ENCODE results near the gene NRXN3.

Gene NRXN3

DNA sequence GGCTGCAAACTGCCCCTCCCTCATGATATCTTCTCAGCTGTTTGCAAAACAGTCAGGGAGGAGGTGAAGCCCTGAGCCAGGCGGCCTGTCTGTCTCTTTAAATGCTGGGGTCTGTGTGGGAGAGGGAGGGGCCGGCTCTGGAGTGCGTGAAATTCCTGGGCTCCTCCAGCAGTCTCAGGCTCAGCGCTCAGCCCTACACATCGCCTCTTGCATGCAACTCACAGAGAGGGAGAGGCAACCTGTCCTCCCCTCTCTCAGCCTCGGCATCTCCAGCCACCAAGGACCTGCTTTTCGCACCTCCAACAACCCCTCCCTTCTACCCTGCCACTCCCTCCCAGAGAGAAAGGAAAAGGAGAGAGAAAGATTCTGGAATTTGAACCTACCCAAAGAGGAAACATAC, at the start of gene NRXN3:
TSS of gene NRXN3 (plus strand) at position 171 of the 400 bp plus-strand sequence. CDS start 72,721 bp downstream, outside the sequence.
- no peak for DNase-seq (ENCODE audit: low read depth)

DNA sequence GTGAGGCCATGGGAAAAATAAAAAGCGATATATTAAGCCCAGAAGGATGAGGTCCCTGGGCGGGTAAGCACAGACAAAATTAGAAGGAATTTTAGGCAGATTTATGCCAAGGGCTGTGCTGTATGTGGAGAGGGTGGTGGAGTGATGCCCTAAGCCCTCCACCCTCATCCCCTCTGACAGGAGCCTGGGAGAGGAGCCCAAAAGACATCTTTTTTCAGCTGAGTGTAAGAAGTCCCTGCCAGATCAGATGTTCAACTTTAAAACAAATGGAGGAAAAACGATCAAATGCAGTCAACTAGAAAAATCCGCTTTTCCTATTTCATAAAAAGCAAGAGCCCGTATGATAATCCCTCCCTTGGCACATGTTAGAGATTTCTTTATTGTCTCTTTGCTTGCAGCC, 47.7 kb upstream of the NRXN3 start:
- DNase-seq (ENCODE audit: low read depth): no peak

DNA sequence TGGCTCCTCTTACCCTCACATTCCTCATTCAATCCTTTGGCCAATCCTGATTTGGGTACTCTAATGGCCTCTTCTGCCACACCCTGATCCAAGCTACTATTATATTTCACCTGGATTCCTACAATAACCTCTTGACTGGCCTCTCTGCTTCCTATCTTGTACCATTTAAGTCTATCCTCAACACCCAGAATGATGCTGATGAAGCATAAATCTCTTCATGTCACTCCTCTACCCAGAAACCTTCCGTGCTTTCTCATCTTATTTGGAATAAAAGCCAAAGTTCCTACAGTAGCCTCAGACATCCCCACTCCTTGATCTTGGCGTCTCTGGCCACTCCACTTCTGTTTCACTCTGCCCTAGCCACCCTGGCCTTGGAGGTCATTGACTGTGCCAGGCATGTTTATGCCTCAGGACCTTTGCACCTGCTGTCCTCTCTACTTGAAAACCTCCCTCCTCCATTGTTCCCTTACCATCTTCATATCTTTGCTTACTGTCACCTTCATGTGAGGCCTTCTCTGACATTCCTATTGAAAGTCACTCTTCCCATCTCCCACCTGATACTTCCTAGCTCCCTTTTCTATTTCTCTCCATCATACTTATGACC, 46.4 kb upstream of the NRXN3 start:
- no peak for DNase-seq (ENCODE audit: low read depth)

DNA sequence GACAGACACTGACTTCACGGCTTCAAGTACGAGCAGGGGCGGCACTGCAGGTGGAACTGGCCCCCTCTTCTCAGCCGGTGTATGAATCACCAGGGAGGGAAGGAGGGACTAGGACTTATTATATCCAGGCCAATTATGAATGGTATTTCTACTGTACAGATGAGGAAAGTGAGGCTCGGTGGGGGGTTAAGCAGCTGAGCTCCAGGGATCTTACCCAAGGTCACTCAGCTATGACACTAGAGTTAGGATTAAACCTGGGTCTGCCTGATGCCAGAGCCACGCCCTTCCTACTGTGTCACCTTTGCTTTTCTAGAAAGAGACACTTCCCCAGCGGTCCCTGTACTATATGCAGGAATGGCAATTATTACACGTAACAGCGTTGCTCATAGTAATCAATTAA, 42.2 kb upstream of the NRXN3 start:
- no peak for DNase-seq (ENCODE audit: low read depth)

DNA sequence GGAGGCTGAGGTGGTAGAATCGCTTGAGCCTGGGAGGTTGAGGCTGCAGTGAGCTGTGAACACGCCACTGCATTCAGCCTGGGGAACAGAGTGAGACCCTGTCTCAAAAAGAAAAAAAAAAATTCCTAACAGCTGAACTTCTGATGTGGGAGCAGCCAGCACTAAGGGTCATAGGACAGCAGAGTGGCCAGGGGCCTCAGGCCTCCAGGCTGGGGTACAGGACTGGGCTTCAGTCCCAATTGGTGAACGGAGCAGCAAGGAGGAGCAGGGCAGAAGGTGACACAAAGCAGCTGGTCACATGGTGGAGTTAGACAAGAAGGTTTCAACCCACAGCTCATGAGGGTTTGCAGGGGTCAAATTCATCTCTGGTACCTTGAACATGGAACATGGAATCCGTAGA, 40.8 kb upstream of the NRXN3 start:
- DNase-seq (ENCODE audit: low read depth): no peak

DNA sequence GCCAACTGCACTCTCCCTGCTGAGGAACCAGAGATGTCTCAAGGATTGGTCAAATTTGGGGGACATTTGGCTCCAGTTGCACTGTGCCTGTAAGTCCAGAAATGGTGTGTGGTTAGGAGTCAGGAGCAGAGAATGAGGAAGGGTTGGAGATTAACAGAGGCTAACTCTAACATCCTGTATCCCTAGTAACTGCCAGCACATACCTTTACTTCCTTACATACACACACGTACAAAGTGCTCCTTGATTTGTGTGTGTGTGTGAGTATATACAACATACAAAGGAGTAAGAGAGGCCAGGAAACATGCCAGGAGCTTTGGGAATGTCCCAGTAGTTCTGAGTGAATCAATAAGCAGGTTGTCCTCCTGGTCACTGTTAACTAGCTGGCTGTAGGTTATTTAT, 39.8 kb upstream of the NRXN3 start:
- no peak for DNase-seq (ENCODE audit: low read depth)

DNA sequence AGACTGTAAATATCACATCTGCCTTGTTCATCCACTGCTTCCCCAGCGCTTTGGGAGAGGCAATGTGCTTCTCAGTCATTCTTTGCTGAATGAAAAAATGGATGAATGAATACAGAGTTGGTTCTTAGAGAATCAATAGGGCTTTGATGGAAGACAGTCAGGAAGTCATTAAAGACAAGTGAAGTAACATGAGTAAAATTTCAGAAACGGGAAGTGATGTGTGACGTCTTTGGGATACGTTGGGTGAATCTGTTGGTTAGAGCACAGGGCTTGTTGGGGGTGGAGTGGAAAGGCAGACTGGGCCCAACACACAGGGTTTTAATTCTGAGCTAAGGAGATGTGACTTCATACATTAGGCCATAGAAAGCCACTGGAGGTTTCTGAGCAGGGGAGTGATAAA, 39.0 kb upstream of the NRXN3 start:
- DNase-seq (ENCODE audit: low read depth): no peak

DNA sequence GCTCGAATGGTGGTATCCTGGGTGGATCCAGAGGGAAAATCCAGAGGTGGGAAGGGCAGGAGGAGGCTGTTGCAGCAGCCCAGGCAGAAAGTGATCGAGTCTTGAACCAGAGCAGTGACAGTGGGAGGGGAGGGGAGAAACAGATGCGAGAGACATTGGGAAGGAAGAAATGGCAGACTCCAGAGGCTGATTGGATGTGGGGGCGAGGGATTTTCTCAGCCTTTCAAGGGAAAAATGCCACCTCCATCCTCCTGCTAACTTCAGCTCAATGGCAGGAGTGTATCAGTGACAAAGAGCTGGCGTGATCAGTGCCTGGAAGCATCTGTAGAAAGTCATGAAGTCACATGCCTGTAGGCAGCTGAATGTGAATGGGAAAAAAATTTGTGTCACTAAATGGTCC, 38.6 kb upstream of the NRXN3 start:
- no peak for DNase-seq (ENCODE audit: low read depth)

DNA sequence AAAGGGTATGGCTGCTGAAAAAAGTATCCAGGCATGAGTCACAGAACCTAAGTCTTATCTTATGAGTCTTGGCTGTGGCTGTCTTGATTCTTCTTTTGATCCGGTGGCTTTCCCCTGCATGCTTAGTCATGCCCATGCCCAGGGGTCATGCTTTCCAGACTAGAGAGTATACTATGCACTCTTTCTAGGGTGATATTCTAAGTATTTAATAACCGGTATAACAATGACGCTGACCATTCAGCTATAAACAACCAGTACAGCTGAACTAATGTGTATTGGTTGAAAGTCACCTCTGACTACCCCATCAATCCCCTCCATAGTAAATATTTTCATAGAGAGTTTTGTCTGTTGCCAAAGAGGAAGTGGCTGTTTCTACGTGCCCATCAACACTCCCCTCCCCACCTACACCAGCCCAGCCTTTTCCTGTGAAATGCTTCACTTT, 34.7 kb upstream of the NRXN3 start:
- no peak for DNase-seq (ENCODE audit: low read depth)

DNA sequence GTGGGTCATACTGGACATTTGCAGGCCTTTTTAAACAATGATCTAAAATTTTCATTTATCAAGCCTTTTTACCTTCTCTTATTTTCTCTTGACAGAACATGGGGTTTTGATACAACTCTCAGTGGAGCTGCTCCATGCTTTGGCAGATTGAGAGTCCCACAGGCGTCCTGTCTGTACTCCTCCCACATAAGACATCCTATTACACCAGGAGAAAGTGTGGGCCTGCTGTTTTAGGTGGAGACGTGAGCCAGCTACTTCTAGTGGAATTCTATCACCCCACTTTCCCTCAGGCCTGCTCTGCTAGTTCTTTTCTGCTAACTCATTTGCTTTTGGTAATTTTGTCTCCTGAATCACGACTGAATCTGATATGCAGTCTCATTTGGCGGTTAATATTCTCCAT, 33.5 kb upstream of the NRXN3 start:
- no peak for DNase-seq (ENCODE audit: low read depth)

DNA sequence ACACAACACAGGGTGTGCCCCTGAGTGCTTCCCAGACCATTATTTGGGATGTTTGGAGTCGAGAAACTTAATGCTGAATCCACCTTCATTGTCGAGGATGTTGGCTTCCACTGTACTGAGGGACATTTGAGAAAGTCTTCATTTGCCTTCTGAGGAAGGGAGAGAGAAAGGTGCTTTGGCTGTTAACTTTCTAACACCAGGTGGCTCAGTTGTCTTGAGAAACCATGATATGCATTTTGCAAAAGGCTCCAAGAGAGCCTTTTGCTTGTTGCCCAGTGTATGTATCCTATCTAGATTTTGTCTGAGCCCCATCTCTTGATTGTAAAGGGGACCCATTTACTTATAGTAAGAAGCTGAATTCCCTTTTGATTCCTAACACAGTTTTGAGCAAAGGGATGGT, 28.6 kb upstream of the NRXN3 start:
- DNase-seq (ENCODE audit: low read depth): no peak

DNA sequence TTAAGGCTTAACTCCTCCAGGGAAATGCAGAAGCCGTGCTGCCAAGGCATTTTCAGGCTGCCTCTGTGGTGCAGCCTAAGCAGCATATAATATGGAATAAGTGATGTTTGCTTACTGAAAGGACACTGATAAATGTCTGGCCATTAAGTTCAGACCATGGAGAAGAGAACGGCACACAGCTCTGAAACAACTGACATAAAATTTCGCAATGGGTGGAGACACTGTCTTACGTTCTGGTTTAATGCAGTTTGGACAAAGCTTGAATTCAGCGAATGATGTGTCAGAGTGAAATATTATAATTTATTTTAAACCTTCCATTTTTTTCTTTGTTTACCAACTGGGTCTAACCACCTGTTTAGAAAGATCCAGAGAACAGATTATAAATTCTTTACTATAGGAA, 27.2 kb upstream of the NRXN3 start:
- no peak for DNase-seq (ENCODE audit: low read depth)

DNA sequence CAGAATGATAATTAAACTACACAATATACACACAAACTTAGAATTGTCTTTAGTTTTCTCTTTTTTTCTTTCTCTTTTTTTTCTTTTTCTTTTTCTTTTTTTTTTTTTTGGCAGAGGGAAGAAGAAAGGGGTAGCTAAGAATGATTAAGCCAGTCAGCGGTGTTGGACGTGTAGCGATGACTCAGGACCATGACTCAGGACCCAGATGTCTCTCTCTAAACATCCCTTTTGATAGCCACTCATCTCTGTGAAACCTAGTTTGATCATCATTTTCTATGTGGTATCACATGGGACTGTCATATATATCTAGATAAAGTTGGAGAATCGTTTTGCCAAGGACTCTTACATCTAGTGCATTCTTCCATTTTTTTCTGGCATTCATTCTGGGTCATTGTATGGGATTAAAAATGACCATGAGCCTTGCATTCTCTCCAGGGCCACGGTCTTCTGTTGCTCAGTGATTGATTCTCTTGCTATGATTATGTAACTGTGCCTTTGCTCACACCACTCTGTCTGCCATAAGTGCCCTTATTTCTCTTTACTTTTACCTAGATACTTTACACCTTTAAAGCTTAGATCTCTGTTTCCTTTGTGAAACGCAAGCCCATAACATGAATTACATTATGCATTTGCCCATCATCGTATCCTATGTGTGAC, 26.6 kb upstream of the NRXN3 start:
- no peak for DNase-seq (ENCODE audit: low read depth)

DNA sequence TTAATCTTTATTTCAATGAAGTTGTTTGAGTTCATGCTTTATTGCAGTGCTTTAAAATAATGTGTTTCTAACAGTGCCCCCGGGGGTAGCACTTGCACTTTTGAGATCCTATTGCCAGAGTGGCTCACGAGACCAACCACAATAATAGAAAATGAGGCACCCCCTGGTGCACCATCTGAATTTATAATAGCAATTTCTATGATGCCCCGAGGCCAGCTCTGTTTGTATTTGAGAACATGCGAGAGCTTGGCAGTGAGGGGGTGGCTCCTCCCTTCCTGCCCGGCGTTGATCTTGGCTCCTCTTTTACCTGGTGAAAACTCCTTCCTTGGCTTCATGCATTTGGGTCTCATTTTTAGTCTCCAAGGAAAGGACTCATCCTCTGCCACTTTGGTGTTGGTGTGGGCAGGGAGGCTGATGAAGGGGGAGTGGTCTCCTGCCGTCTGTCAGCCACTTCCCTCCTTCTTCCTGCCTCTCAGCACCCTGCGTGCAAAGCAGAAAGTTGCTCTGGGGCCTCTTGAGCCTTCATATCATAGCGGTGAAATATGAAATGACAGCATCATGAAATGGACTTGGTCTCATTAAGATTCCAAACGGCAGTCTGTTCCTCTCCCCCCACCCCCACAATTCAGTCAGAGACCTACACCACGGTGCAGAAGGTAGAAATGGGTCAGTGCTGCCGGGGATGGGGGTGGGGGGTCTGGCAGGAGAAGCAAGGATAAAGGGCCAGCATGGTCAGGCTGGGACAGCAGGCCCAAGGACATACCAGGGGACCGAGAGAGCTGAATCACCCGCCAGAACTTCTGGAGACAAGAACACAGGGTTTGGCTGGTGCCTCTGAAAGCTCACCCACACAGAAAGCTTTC, 17.7 kb upstream of the NRXN3 start:
- no peak for DNase-seq (ENCODE audit: low read depth)

DNA sequence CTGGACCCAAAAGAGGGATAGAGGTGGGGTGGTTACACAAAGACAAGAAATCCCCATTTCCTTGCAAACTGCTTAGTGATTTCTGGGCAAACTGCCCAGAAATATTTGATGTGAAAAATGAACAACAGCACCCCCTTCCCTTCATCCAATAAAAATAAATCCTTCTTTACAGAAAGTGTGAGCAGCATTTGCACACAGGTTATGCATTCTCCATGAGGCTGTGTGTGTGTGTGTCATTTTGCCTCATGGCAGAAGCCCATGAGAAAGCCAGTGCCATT, 17.2 kb upstream of the NRXN3 start:
- no peak for DNase-seq (ENCODE audit: low read depth)

DNA sequence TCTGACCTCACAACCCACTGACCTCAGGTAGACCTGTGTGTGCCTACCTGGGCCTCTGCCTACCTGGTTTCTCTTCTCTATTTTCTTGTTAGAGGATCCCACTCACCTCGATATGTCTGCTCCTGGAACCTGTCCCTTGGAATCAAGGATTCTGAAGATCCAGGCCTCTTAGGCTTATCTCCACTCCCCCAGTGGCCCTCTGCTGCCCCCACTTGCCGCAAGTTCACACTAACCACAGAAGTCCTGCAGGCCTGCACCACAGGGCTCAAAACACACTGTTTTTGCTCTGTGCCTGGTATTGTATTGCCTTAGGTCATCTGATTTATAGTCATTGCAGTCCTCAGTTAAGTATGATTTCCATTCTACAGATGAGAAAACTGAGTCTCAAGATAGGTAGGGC, 15.3 kb upstream of the NRXN3 start:
- DNase-seq (ENCODE audit: low read depth): no peak

DNA sequence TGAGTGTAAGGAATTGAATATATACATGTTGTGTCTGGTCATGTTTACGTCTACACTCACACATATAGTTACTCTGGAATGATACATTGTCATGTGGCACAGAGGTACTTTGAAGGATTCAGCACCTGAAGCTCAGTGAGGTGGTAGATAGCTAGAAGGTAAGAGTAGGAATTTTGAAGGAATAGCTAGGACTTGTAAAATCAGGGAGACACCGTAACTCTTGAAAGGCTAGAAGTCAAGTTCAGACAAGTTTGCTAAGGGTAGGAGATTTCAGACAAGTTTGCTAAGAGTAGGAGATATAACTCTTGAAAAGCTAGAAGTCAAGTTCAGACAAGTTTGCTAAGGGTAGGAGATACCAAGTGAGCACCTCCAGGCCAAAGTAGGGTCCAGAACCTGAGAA, 14.0 kb upstream of the NRXN3 start:
- DNase-seq (ENCODE audit: low read depth): no peak

DNA sequence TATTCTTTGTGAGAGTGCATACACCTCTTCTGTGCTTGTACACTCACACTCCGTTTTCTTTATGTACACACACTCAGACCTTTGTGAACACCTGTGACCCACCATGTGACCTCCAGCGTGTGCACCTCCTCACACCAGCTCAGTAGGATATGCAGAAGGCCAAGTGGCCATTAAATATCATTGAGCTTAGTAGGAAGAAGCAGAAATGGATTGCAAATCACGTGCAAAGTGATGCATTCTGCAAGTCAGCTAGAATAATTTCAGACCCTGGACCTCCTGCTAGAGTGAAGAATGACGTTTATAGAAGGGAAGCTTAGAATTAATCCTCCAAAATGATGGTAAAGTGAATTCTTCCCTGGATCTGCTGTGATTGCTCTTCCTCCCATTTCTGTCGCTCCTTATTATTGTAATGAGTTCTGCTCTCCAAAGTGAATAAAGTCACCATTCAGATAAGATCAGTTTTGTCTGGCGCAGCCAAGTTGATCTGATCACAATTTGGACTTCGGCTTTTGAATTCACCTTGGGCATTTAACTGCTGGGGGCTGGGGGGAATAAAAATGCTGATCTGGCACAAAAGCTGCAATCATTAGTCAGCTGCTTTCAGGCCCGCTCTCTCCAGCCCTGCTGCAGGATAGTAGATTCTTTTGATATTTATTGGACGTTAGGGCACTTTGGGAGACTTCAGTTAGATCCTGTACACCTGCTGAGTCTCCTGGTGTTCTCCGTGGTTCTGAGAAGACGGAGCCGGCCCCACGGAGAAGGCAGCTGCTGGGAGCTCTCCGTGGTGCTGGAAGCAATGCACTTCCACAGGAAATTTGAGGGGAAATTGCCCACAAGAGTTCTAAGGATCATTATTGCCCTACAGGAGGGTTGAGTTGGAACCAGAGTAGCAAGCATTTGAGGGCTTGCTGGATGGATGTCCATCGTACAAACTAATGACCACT, 12.4 kb upstream of the NRXN3 start:
- DNase-seq (ENCODE audit: low read depth): no peak

DNA sequence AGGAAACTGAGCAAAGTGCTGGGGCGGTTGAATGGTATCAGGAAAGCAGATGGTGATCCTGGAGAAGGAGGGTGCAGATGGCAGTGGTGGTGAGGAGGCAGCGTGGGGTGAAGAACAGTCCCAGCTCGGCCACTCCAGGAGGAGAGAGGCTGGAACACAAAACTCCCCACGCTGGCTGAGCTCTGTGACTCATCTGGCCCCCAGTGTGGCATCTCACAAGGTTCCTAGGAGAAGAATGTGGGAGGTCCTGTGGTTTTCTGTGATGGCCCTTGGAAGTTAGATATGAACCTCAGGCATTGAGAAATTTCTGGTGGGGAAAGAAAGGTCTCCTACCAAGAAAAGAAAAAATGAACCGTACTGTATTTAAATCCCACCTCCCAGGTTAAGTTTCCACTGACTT, 8.0 kb upstream of the NRXN3 start:
- DNase-seq (ENCODE audit: low read depth): no peak

DNA sequence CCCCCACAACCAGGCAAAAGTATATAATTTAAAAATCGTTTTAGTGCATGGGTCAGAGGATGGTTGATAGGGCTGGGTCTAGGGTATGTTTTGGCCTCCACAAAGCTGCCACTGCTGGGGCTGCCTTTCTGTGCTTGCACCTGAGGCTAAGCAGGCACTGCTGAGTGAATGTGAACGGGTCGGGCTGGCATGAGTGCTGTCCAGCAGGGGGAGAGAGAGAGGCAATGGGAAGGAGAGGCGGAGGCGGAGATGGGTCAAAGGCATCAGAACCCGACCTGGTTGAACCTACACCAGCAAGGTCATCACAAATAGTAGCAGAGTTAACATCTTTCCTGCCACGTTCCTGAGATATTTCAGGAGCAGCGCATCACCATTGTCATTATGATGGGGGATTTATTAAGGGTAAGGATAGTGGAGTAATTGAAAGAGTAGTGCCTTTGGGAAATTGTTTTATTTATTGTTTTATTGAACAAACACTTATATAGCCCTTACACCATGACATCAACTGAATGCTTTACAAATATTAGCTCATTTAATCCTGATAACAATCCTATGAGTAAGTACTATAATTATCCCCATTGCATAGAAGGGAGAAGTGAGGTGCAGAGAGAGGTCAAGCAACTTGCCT, 5.8 kb upstream of the NRXN3 start:
- no peak for DNase-seq (ENCODE audit: low read depth)

DNA sequence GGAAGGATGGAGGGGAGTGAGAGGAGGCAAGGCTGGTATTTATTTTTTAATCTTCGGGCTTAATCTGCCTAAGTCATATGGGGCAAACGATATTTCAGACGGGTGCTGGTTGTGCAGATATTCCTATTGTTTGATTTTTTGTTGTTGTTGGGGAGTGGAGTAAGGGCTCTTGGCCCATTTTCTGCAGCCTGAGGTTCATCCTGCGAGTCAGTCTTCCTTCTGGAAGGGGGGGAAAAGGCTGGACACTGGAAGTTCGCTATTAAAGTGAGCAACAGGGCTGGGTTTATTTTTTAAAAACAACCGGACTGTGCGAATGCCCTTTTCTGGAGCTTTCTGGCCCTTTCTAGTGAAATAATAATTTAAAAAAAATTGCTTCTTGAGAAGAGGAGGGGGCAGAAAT, 2.3 kb downstream of the NRXN3 start:
- DNase-seq (ENCODE audit: low read depth): no peak
